GM23338 (cell line): ENCODE results near the gene SYCN. TPM values are rescaled to one million over a fixed set of nuclear protein-coding genes. Genes with fewer than 3 reads are reported as not detected.

Experiments used
- ATAC-seq: fragments of 200-7000 bp; cut with Tn5 transposase; 3 replicates; pipeline ENCODE4 v1.9.1; 2020
- DNase-seq: peaks from one replicate; pipeline ENCODE4 v3.0.0-alpha.2; 2015; ENCODE audit warnings: low spot score
- H2AFZ ChIP-seq: fragments of 200-600 bp; sonication (generic); 2 replicates; pipeline ENCODE4 v1.8.0; 2016; ENCODE audit warnings: antibody characterized with exemption, mild to moderate bottlenecking, moderate library complexity
- H3F3A ChIP-seq: fragments of 200-600 bp; sonication (generic); replicated peaks from 2 replicates; pipeline ENCODE4 v1.8.0; 2017; ENCODE audit warnings: antibody characterized with exemption, mixed run types, low read depth
- H3K27ac ChIP-seq: fragments of 200-600 bp; sonication (generic); 2 replicates; pipeline ENCODE4 v1.6.1; 2016; ENCODE audit warnings: low read depth
- H3K27me3 ChIP-seq: fragments of 200-600 bp; sonication (generic); 2 replicates; pipeline ENCODE4 v1.8.0; 2016; ENCODE audit warnings: mild to moderate bottlenecking, mixed run types, moderate library complexity; ENCODE audit not compliant: insufficient read depth
- H3K36me3 ChIP-seq: fragments of 200-600 bp; sonication (generic); 2 replicates; pipeline ENCODE4 v1.8.0; 2016; ENCODE audit warnings: mild to moderate bottlenecking; ENCODE audit not compliant: insufficient read depth
- H3K4me1 ChIP-seq: fragments of 200-600 bp; sonication (generic); 2 replicates; pipeline ENCODE4 v1.8.0; 2016; ENCODE audit warnings: mild to moderate bottlenecking, moderate library complexity; ENCODE audit not compliant: insufficient read depth
- H3K4me2 ChIP-seq: fragments of 200-600 bp; sonication (generic); 2 replicates; pipeline ENCODE4 v1.7.1; 2017; ENCODE audit warnings: mixed run types
- H3K4me3 ChIP-seq: fragments of 200-600 bp; sonication (generic); 2 replicates; pipeline ENCODE4 v1.6.1; 2016; ENCODE audit warnings: mixed run types
- H3K79me2 ChIP-seq: fragments of 200-600 bp; sonication (generic); replicated peaks from 2 replicates; pipeline ENCODE4 v1.8.0; 2017; ENCODE audit warnings: mild to moderate bottlenecking; ENCODE audit not compliant: insufficient read depth
- H3K9me2 ChIP-seq: fragments of 200-600 bp; sonication (generic); 2 replicates; pipeline ENCODE4 v1.8.0; 2017; ENCODE audit not compliant: insufficient read depth
- H4K20me1 ChIP-seq: fragments of 200-600 bp; sonication (generic); replicated peaks from 2 replicates; pipeline ENCODE4 v1.8.0; 2017; ENCODE audit warnings: mild to moderate bottlenecking; ENCODE audit not compliant: insufficient read depth
- H3K27ac Mint-ChIP-seq: 2 replicates; pipeline ENCODE4 v1.8.0; 2020; ENCODE audit warnings: inconsistent platforms, mild to moderate bottlenecking, moderate library complexity, mixed read lengths
- H3K27me3 Mint-ChIP-seq: 3 replicates; pipeline ENCODE4 v1.8.0; 2022; ENCODE audit warnings: low read depth, mild to moderate bottlenecking, moderate library complexity, mixed read lengths, inconsistent platforms; ENCODE audit not compliant: insufficient read depth, poor library complexity
- H3K36me3 Mint-ChIP-seq: 3 replicates; pipeline ENCODE4 v1.8.0; 2021; ENCODE audit warnings: low read depth, mild to moderate bottlenecking, inconsistent platforms, moderate library complexity, mixed read lengths
- H3K4me1 Mint-ChIP-seq: 3 replicates; pipeline ENCODE4 v1.8.0; 2020; ENCODE audit warnings: mild to moderate bottlenecking, inconsistent platforms, mixed read lengths
- H3K4me3 Mint-ChIP-seq: 3 replicates; pipeline ENCODE4 v1.8.0; 2021; ENCODE audit warnings: moderate library complexity, mild to moderate bottlenecking, inconsistent platforms, mixed read lengths
- H3K9me3 Mint-ChIP-seq: 3 replicates; pipeline ENCODE4 v1.8.0; 2020; ENCODE audit warnings: moderate library complexity, mild to moderate bottlenecking, inconsistent platforms, mixed read lengths
- CREB1 ChIP-seq: fragments of 250-450 bp; sonication (Bioruptor Pico); IDR thresholded peaks from 2 replicates; pipeline ENCODE4 v1.5.0; 2020; ENCODE audit warnings: low read depth, mild to moderate bottlenecking, moderate library complexity
- CTCF ChIP-seq, 2 experiments: fragments of 200-600 bp in 1 of 2; sonication (generic) in 1 of 2; conservative IDR thresholded peaks; 2 replicates each; pipeline versions ENCODE4 v1.5.1 to v1.6.1; 2016 to 2017; ENCODE audit warnings: antibody characterized with exemption in 2 of 2, low read depth in 2 of 2, mild to moderate bottlenecking in 2 of 2, moderate library complexity in 1 of 2
- EZH2 ChIP-seq: fragments of 200-600 bp; sonication (generic); IDR thresholded peaks from one replicate; pipeline ENCODE4 v1.8.0; 2017; ENCODE audit warnings: antibody characterized with exemption, mild to moderate bottlenecking, low read depth; ENCODE audit not compliant: unreplicated experiment
- EZH2phosphoT487 ChIP-seq: fragments of 200-600 bp; sonication (generic); IDR thresholded peaks from one replicate; pipeline ENCODE4 v1.8.1; 2018; ENCODE audit warnings: antibody characterized with exemption; ENCODE audit not compliant: unreplicated experiment
- JUNB ChIP-seq: IDR thresholded peaks from one replicate; pipeline ENCODE4 v1.6.1; 2016; ENCODE audit warnings: antibody characterized with exemption; ENCODE audit not compliant: unreplicated experiment
- NANOG ChIP-seq: IDR thresholded peaks from 2 replicates; pipeline ENCODE4 v1.6.1; 2016; ENCODE audit warnings: antibody characterized with exemption, borderline replicate concordance
- POLR2AphosphoS5 ChIP-seq: IDR thresholded peaks from 2 replicates; pipeline ENCODE4 v1.6.1; 2016; ENCODE audit warnings: antibody characterized with exemption, low read depth
- REST ChIP-seq: IDR thresholded peaks from one replicate; pipeline ENCODE4 v1.6.1; 2018; ENCODE audit warnings: antibody characterized with exemption; ENCODE audit not compliant: unreplicated experiment
- STAT1 ChIP-seq: IDR thresholded peaks from one replicate; pipeline ENCODE4 v1.6.1; 2016; ENCODE audit warnings: antibody characterized with exemption; ENCODE audit not compliant: unreplicated experiment
- ZNF114 ChIP-seq: fragments of 250-450 bp; sonication (Bioruptor Pico); IDR thresholded peaks from 2 replicates; pipeline ENCODE4 v1.5.0; 2020; ENCODE audit warnings: mild to moderate bottlenecking, moderate library complexity
- ZNF331 ChIP-seq: fragments of 250-450 bp; sonication (Bioruptor Pico); IDR thresholded peaks from 2 replicates; pipeline ENCODE4 v1.5.0; 2020; ENCODE audit warnings: low read depth, mild to moderate bottlenecking, moderate library complexity
- ZNF462 ChIP-seq: fragments of 250-450 bp; sonication (Bioruptor Pico); IDR thresholded peaks from 2 replicates; pipeline ENCODE4 v1.5.0; 2020; ENCODE audit warnings: mild to moderate bottlenecking, moderate library complexity
- polyA plus RNA-seq: library from polyadenylated mRNA; unstranded; fragments of >200 nt; fragmentation: Nextera tagmentation; extraction: Ambion mirVana; gene quantifications from 2 replicates; pipeline ENCODE4 v1.2.1, GENCODE V29; 2016
- total RNA-seq: library from RNA; depleted of rRNA; stranded (reverse); fragments of >200 nt; shearing (Covaris generic); gene quantifications from 2 replicates; pipeline ENCODE4 v1.2.3, GENCODE V29; 2014
- TF ChIP-seq, protein P1 (sequence below): IDR thresholded peaks from 2 replicates; pipeline ENCODE4 v1.6.1; 2016; ENCODE audit warnings: antibody characterized with exemption

The SYCN gene
- total and polyA plus RNA-seq, 2 experiments from 2014 or later, result not detected

GRCh38 chr19:39209196-39209595 is 5.1 kb upstream of the SYCN start:
- Histone ChIP-seq H3K4me1 (no peaks in the 10 kb centered on the region; the same call in 1 of the 2 replicates), H2AFZ (no peak overlapping the region), H3K79me2 (no peaks in the 10 kb centered on the region), H4K20me1 (no peaks in the 10 kb centered on the region), H3K9me2 (no peaks in the 10 kb centered on the region), H3K27ac (no peak overlapping the region), H3K4me3 (no peak overlapping the region), H3K36me3 (no peaks in the 10 kb centered on the region), H3F3A (no peaks in the 10 kb centered on the region), H3K27me3 (peaks cover 14% of the 10 kb centered on the region), H3K4me2 (no peak overlapping the region)
- DNase-seq (no peak), ATAC-seq (no peak)
- no peaks in the 10 kb centered on the region for H3K4me1 Mint-ChIP-seq
- no peaks in the 10 kb centered on the region for H3K36me3 Mint-ChIP-seq
- H3K9me3 Mint-ChIP-seq, result no peaks in the 10 kb centered on the region
- H3K4me3 Mint-ChIP-seq, result no peak overlapping the region
- H3K27me3 Mint-ChIP-seq, result peaks cover 8% of the 10 kb centered on the region
- H3K27ac Mint-ChIP-seq, result no peak overlapping the region
- TF ChIP-seq ZNF462 (CRISPR knock-in tag) (no peak), CREB1 (CRISPR knock-in tag) (no peak), REST (no peak), ZNF114 (CRISPR knock-in tag) (no peak), CTCF (conservative IDR thresholded peaks at IDR 0.05; ENCODE audit: low read depth in 2 of 2) (no peak), NANOG (no peak), ZNF331 (no peak), EZH2 (no peak), EZH2phosphoT487 (no peak), JUNB (no peak), STAT1 (no peak), POLR2AphosphoS5 (no peak)
- TF ChIP-seq, protein P1, sequence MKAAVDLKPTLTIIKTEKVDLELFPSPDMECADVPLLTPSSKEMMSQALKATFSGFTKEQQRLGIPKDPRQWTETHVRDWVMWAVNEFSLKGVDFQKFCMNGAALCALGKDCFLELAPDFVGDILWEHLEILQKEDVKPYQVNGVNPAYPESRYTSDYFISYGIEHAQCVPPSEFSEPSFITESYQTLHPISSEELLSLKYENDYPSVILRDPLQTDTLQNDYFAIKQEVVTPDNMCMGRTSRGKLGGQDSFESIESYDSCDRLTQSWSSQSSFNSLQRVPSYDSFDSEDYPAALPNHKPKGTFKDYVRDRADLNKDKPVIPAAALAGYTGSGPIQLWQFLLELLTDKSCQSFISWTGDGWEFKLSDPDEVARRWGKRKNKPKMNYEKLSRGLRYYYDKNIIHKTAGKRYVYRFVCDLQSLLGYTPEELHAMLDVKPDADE, result no peak
